ENCODE data around the gene MYLK. TPM values are rescaled to one million over a fixed set of nuclear protein-coding genes. Genes with fewer than 3 reads are reported as not detected.

The MYLK gene
- total and polyA plus RNA-seq, 9 of the 15 experiments (the other 6 are each of a cell fraction or from before 2014, with no cell fraction given), result 0.11 to 0.53 (median 0.18) TPM; not detected in 2

DNA sequence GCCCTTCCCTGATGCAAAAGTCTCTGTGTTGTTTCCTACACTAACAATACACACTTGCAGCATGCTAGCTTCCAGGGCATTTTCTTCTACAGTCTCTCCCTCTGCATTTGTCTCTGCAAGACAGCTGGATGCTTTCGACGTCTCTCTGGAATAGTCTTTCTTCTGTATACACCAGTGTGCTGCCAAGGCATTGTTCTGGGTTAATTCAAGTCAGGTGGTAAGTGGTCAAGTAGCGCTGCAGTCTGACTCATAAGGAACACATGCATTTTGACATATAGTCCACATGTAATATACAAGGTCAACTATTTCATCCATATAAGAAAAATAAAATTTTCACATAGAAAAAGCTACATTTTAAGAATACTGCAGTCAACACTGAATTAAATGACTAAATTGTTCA is 92.7 kb downstream of the MYLK start (continued):
- TF ChIP-seq CHAMP1 (IDR thresholded peaks at IDR 0.05) (no peak), ESRRA (IDR thresholded peaks at IDR 0.05; ENCODE audit: borderline replicate concordance, low read depth) (no peak)

GRCh38 chr3:123791073-123791370 is 93.1 kb downstream of the MYLK start:
- ChIA-PET POLR2A (no interaction called here), CTCF (ENCODE audit: low intra/inter-chr PET ratio) (no interaction called here)
- Histone ChIP-seq H4K20me1 (replicated peaks; ENCODE audit: control insufficient read depth, insufficient read depth, low read length) (no peaks in the 10 kb centered on the region), H3K9me3 (replicated peaks; ENCODE audit: control insufficient read depth, insufficient read depth, low read depth, low read length) (no peaks in the 10 kb centered on the region), H3K36me3 (ENCODE audit: control insufficient read depth, insufficient read depth, low read length) (no peaks in the 10 kb centered on the region), H3K4me2 (ENCODE audit: insufficient read depth, low read length) (no peak overlapping the region), H3K27me3 (ENCODE audit: control insufficient read depth in 2 of 2, insufficient read depth in 2 of 2, low read length in 2 of 2) (peaks cover 0 to 15% of the 10 kb centered on the region in 2 experiments; a peak in 3 of 5 replicates), H3K27ac (ENCODE audit: extremely low read depth, low read depth, low read length) (no peak overlapping the region), H3K4me3 (no peak overlapping the region), H3K9me1 (ENCODE audit: control insufficient read depth, insufficient read depth, low read length) (no peaks in the 10 kb centered on the region), H3K9ac (ENCODE audit: insufficient read depth in 1 of 2, low read depth in 2 of 2, low read length in 2 of 2) (no peak overlapping the region), H2AFZ (ENCODE audit: low read depth, low read length) (no peak overlapping the region), H3K79me2 (ENCODE audit: control insufficient read depth, insufficient read depth, low read length) (no peaks in the 10 kb centered on the region), H3K4me1 (replicated peaks in 1 of 2; ENCODE audit: control insufficient read depth in 2 of 2, insufficient read depth in 2 of 2, low read length in 2 of 2) (no peaks in the 10 kb centered on the region)
- FAIRE-seq (no peak), ATAC-seq (no peak), DNase-seq (ENCODE audit: extremely low read depth in 1 of 4, low spot score in 3 of 4) (no peak)
- in situ Hi-C loops (cut with MboI), result no loop called here
- intact Hi-C loops (cut with micrococcal nuclease), result no loop called here
- WGBS (ENCODE audit: insufficient coverage, low coverage, missing lambda C conversion rate), result 0% methylated on average over 1 of the region's 3 CpGs
- BruUV-seq (replicated peaks), result no TSS peak
- TF ChIP-seq EHMT2 (IDR thresholded peaks at IDR 0.05) (no peak), SNIP1 (IDR thresholded peaks at IDR 0.05; ENCODE audit: low read depth) (no peak), ETS2 (tag; IDR thresholded peaks at IDR 0.05; ENCODE audit: borderline replicate concordance, poor library complexity, severe bottlenecking) (no peak), SIRT6 (IDR thresholded peaks at IDR 0.05; ENCODE audit: low read depth, low read length) (no peak), MBD1 (CRISPR knock-in tag; IDR thresholded peaks at IDR 0.05) (no peak)
- TF ChIP-seq, protein P1, sequence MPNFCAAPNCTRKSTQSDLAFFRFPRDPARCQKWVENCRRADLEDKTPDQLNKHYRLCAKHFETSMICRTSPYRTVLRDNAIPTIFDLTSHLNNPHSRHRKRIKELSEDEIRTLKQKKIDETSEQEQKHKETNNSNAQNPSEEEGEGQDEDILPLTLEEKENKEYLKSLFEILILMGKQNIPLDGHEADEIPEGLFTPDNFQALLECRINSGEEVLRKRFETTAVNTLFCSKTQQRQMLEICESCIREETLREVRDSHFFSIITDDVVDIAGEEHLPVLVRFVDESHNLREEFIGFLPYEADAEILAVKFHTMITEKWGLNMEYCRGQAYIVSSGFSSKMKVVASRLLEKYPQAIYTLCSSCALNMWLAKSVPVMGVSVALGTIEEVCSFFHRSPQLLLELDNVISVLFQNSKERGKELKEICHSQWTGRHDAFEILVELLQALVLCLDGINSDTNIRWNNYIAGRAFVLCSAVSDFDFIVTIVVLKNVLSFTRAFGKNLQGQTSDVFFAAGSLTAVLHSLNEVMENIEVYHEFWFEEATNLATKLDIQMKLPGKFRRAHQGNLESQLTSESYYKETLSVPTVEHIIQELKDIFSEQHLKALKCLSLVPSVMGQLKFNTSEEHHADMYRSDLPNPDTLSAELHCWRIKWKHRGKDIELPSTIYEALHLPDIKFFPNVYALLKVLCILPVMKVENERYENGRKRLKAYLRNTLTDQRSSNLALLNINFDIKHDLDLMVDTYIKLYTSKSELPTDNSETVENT (CRISPR knock-in tag; IDR thresholded peaks at IDR 0.05), result no peak
- TF ChIP-seq, protein P2, sequence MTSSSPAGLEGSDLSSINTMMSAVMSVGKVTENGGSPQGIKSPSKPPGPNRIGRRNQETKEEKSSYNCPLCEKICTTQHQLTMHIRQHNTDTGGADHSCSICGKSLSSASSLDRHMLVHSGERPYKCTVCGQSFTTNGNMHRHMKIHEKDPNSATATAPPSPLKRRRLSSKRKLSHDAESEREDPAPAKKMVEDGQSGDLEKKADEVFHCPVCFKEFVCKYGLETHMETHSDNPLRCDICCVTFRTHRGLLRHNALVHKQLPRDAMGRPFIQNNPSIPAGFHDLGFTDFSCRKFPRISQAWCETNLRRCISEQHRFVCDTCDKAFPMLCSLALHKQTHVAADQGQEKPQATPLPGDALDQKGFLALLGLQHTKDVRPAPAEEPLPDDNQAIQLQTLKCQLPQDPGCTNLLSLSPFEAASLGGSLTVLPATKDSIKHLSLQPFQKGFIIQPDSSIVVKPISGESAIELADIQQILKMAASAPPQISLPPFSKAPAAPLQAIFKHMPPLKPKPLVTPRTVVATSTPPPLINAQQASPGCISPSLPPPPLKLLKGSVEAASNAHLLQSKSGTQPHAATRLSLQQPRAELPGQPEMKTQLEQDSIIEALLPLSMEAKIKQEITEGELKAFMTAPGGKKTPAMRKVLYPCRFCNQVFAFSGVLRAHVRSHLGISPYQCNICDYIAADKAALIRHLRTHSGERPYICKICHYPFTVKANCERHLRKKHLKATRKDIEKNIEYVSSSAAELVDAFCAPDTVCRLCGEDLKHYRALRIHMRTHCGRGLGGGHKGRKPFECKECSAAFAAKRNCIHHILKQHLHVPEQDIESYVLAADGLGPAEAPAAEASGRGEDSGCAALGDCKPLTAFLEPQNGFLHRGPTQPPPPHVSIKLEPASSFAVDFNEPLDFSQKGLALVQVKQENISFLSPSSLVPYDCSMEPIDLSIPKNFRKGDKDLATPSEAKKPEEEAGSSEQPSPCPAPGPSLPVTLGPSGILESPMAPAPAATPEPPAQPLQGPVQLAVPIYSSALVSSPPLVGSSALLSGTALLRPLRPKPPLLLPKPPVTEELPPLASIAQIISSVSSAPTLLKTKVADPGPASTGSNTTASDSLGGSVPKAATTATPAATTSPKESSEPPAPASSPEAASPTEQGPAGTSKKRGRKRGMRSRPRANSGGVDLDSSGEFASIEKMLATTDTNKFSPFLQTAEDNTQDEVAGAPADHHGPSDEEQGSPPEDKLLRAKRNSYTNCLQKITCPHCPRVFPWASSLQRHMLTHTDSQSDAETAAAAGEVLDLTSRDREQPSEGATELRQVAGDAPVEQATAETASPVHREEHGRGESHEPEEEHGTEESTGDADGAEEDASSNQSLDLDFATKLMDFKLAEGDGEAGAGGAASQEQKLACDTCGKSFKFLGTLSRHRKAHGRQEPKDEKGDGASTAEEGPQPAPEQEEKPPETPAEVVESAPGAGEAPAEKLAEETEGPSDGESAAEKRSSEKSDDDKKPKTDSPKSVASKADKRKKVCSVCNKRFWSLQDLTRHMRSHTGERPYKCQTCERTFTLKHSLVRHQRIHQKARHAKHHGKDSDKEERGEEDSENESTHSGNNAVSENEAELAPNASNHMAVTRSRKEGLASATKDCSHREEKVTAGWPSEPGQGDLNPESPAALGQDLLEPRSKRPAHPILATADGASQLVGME (CRISPR knock-in tag; IDR thresholded peaks at IDR 0.05), result no peak

All from K562 (cell line).